ENCODE data around the gene FGF1. TPM values are rescaled to one million over a fixed set of nuclear protein-coding genes. Genes with fewer than 3 reads are reported as not detected.
A peak's percentile ranks its signal among the peaks of the same experiment; 100 is the strongest.

The FGF1 gene
- total and polyA plus RNA-seq, 12 donors: 0.42 to 2.5 (median 0.90) TPM

DNA sequence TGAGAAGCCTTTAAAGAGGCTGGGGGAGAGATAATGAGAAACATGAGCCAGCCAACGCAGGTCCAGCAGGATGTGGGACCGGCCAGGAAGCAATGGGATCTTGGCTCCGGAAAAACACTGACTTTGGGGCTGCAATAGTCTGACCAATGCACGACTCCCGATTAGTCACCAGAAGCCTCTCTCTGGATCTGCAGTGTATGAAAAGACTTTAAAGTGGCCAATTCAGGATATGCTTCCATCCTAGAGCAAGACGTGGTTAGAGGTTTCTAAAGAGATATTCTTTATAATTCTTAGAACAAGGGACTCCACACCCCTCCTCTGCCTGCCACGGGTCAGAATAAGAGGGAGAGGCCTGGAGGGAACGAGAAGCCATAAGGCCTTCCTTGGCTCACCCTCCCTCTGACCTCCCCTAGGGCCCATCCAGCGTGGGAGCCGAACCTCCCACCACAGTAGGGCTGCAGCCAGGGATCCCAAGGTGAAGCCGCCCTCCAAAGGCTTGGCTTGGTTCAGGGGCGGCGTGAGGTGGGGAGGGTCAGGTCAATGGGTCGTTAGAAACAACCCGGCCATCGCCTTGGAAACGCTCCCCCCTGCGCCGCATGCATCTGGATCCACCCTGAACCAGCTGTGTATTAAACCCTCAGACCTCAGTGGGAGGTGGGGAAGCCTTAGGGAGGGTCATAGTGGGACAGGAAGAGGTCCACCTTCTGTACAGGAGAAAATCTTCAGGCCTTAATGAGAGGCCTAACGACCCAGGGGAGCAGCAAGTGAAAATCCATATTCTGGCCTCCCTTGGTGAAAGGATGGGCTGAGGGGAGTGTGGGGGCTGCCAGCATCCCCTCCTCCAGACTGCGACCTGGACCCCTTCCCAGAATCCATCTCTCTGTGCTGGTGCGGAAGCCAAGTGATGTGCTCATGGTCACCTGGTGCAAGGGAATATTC is 11.1 kb downstream of the FGF1 start:
- WGBS, 4 donors: 74 to 82% (median 78%) methylated on average over 15 to 22 of the region's 22 CpGs
- intact Hi-C loops (cut with DNase I): no loop called here
- TF ChIP-seq, protein P1, sequence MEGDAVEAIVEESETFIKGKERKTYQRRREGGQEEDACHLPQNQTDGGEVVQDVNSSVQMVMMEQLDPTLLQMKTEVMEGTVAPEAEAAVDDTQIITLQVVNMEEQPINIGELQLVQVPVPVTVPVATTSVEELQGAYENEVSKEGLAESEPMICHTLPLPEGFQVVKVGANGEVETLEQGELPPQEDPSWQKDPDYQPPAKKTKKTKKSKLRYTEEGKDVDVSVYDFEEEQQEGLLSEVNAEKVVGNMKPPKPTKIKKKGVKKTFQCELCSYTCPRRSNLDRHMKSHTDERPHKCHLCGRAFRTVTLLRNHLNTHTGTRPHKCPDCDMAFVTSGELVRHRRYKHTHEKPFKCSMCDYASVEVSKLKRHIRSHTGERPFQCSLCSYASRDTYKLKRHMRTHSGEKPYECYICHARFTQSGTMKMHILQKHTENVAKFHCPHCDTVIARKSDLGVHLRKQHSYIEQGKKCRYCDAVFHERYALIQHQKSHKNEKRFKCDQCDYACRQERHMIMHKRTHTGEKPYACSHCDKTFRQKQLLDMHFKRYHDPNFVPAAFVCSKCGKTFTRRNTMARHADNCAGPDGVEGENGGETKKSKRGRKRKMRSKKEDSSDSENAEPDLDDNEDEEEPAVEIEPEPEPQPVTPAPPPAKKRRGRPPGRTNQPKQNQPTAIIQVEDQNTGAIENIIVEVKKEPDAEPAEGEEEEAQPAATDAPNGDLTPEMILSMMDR (IDR thresholded peaks at IDR 0.05): no peak
- TF ChIP-seq POLR2A (IDR thresholded peaks at IDR 0.05): no peak
- no peak overlapping the region for H3K27ac ChIP-seq
- no peaks in the 10 kb centered on the region for H3K9me3 ChIP-seq (replicated peaks in 1 of 3)
- DNase-seq: peak in 1 of 7 donors; percentile 11
- no peaks in the 10 kb centered on the region for H3K36me3 ChIP-seq (replicated peaks in 1 of 2)
- H3K4me1 ChIP-seq (replicated peaks in 1 of 2): no peaks in the 10 kb centered on the region
- H3K27me3 ChIP-seq: no peaks in the 10 kb centered on the region
- H3K4me3 ChIP-seq: no peak overlapping the region

DNA sequence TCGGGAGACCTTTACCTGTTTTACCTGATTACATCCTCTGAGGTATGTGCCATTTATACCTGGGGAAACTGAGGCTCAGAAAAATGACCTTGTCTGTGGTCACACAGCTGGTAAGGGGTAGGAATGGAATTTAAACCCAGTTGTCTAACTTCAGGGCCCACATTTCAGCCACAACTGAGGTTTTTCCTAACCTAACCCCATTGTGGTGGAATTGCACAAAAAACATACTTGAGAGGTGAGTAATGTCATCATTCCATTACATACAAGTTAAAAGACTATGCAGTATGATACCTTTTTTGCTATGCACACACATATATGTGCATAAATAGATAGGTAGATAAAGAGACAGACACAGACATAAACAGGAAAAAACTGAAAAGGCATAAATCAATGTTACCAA is 14.1 kb downstream of the FGF1 start:
- H3K36me3 ChIP-seq (replicated peaks in 1 of 2): no peaks in the 10 kb centered on the region
- no peak overlapping the region for H3K4me3 ChIP-seq
- H3K27ac ChIP-seq: no peak overlapping the region
- intact Hi-C loops (cut with DNase I): no loop called here
- 60 to 88% (median 75%) methylated on average over 1 of the region's 1 CpG for WGBS, 4 donors
- no peaks in the 10 kb centered on the region for H3K27me3 ChIP-seq
- no peak for DNase-seq
- no peaks in the 10 kb centered on the region for H3K4me1 ChIP-seq (replicated peaks in 1 of 2)
- TF ChIP-seq, protein P1 (IDR thresholded peaks at IDR 0.05): no peak
- no peaks in the 10 kb centered on the region for H3K9me3 ChIP-seq (replicated peaks in 1 of 3)

DNA sequence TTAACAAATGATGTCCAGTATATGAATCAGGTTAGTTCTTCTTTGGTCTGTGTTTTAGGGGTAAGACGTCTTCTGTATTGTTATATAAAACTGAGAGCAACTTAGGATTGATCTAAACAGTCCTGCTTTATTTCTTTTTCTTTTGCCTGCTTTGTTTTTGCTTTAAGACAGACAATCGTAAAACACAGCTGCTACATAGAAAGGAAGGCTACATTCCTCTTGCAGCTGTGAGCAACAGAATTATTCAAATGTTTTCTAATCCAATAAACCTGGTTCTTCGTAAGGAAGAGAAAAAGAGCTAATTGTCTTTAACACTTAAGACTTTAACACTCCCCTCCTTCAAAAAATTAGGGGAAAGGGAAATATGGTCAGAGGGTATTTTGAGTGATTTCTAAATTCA is 14.6 kb downstream of the FGF1 start:
- H3K27me3 ChIP-seq: no peaks in the 10 kb centered on the region
- H3K27ac ChIP-seq: no peak overlapping the region
- no peak for DNase-seq
- no peaks in the 10 kb centered on the region for H3K36me3 ChIP-seq (replicated peaks in 1 of 2)
- no peaks in the 10 kb centered on the region for H3K4me1 ChIP-seq (replicated peaks in 1 of 2)
- 58 to 71% (median 64%) methylated on average over 3 of the region's 3 CpGs for WGBS, 4 donors
- no peak overlapping the region for H3K4me3 ChIP-seq
- intact Hi-C loops (cut with DNase I): no loop called here
- no peaks in the 10 kb centered on the region for H3K9me3 ChIP-seq (replicated peaks in 1 of 3)
- TF ChIP-seq POLR2A (IDR thresholded peaks at IDR 0.05): no peak
- TF ChIP-seq, protein P1 (IDR thresholded peaks at IDR 0.05): no peak

DNA sequence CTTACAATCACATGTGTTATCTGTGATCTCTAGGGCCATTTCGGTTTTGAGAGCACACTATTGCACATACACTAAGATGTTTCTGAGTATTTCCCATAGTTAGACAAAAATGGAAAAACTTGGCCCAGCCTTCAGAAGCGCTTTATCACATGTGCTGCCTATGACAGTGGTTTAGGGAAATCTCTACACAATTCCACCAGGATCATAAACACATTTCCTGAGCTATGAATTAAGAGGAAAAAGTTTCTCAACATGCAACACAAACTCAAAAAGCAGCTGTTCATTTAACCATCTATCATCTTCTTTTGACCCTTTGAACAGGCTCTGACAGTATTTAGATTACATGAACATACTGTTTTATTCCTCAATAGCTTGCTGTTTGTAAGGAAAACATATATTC is 15.1 kb downstream of the FGF1 start:
- no peak for DNase-seq
- no peak overlapping the region for H3K27ac ChIP-seq
- no peaks in the 10 kb centered on the region for H3K36me3 ChIP-seq (replicated peaks in 1 of 2)
- TF ChIP-seq POLR2A (IDR thresholded peaks at IDR 0.05): no peak
- TF ChIP-seq, protein P1 (IDR thresholded peaks at IDR 0.05): no peak
- no peaks in the 10 kb centered on the region for H3K4me1 ChIP-seq (replicated peaks in 1 of 2)
- no peak overlapping the region for H3K4me3 ChIP-seq
- no peaks in the 10 kb centered on the region for H3K9me3 ChIP-seq (replicated peaks in 1 of 3)
- intact Hi-C loops (cut with DNase I): no loop called here
- WGBS, 4 donors: 83 to 100% (median 87%) methylated on average over 2 of the region's 2 CpGs
- H3K27me3 ChIP-seq: no peaks in the 10 kb centered on the region
